ENCODE results near the gene CMTR1.
A peak's percentile ranks its signal among the peaks of the same experiment; 100 is the strongest.

The CMTR1 gene

GRCh38 chr6:37512400-37513011 is 79.5 kb downstream of the CMTR1 start:
- TF ChIP-seq POLR2A (IDR thresholded peaks at IDR 0.05; ENCODE audit: extremely low read depth, insufficient read length) (no peak), MYC (IDR thresholded peaks at IDR 0.05; ENCODE audit: low read depth, low read length) (no peak)
- TF ChIP-seq, protein P1, sequence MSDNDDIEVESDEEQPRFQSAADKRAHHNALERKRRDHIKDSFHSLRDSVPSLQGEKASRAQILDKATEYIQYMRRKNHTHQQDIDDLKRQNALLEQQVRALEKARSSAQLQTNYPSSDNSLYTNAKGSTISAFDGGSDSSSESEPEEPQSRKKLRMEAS (IDR thresholded peaks at IDR 0.05; ENCODE audit: low read depth, low read length): no peak
- TF ChIP-seq, protein P2, sequence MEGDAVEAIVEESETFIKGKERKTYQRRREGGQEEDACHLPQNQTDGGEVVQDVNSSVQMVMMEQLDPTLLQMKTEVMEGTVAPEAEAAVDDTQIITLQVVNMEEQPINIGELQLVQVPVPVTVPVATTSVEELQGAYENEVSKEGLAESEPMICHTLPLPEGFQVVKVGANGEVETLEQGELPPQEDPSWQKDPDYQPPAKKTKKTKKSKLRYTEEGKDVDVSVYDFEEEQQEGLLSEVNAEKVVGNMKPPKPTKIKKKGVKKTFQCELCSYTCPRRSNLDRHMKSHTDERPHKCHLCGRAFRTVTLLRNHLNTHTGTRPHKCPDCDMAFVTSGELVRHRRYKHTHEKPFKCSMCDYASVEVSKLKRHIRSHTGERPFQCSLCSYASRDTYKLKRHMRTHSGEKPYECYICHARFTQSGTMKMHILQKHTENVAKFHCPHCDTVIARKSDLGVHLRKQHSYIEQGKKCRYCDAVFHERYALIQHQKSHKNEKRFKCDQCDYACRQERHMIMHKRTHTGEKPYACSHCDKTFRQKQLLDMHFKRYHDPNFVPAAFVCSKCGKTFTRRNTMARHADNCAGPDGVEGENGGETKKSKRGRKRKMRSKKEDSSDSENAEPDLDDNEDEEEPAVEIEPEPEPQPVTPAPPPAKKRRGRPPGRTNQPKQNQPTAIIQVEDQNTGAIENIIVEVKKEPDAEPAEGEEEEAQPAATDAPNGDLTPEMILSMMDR (IDR thresholded peaks at IDR 0.05; ENCODE audit: low read depth, low read length): no peak
- DNase-seq (ENCODE audit: low read depth): no peak
- no peak overlapping the region for H3K4me3 ChIP-seq (ENCODE audit: low read depth, low read length)

- TF ChIP-seq, protein P2 (IDR thresholded peaks at IDR 0.05; ENCODE audit: low read depth, low read length): no peak
- TF ChIP-seq MYC (IDR thresholded peaks at IDR 0.05; ENCODE audit: low read depth, low read length): no peak
- TF ChIP-seq, protein P1 (IDR thresholded peaks at IDR 0.05; ENCODE audit: low read depth, low read length): no peak
- TF ChIP-seq POLR2A (IDR thresholded peaks at IDR 0.05; ENCODE audit: extremely low read depth, insufficient read length): no peak
- DNase-seq (ENCODE audit: low read depth): no peak
- no peak overlapping the region for H3K4me3 ChIP-seq (ENCODE audit: low read depth, low read length)
These were observed 80.1 kb downstream of the CMTR1 start for GRCh38 chr6:37513155-37513554.

DNA sequence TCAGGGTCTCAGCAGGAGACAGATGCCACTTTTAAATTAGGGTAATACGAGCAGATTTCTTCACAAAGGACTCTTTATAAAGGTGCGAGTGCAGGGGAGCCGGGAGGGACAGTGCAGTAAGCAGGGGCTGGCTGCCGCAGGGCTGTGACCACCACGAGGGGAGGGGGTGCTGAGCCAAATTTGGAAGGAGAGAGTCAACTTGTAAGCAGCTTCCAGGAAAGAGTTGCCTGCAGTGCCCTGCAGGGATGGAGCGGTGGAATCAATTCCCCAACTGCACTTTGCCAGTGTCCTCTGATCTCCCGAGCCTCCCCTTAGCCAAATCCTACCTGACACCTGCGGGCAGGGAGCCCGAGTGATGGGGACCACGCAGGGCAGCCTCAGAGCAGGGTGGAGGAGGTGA is 80.6 kb downstream of the CMTR1 start:
- no peak overlapping the region for H3K4me3 ChIP-seq (ENCODE audit: low read depth, low read length)
- TF ChIP-seq MYC (IDR thresholded peaks at IDR 0.05; ENCODE audit: low read depth, low read length): no peak
- no peak for TF ChIP-seq POLR2A (IDR thresholded peaks at IDR 0.05; ENCODE audit: extremely low read depth, insufficient read length)
- TF ChIP-seq, protein P2 (IDR thresholded peaks at IDR 0.05; ENCODE audit: low read depth, low read length): no peak
- TF ChIP-seq, protein P1 (IDR thresholded peaks at IDR 0.05; ENCODE audit: low read depth, low read length): no peak

DNA sequence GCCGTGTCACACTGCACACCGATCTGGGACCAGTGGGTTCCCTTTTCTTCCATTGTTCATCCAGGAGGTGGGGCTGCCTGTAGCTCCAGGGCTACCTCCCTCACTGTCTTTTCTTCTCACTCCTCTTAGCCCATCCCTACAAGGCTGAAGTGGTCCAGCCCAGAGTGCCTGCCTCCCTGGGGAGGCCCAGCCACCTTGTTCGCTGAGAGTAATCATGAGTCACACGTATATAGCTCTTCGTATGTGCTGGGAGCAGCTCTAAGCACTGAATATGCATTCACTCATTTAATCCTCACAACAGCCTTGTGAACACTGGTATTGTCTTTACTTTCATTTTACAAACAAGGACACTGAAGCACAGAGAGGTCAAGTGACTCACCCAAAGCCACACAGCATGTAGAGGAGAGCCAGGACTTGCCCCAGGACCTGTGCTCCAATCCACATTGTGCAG is 81.3 kb downstream of the CMTR1 start:
- TF ChIP-seq MYC (IDR thresholded peaks at IDR 0.05; ENCODE audit: low read depth, low read length) (no peak), POLR2A (IDR thresholded peaks at IDR 0.05; ENCODE audit: extremely low read depth, insufficient read length) (no peak)
- TF ChIP-seq, protein P1 (IDR thresholded peaks at IDR 0.05; ENCODE audit: low read depth, low read length): no peak
- TF ChIP-seq, protein P2 (IDR thresholded peaks at IDR 0.05; ENCODE audit: low read depth, low read length): no peak

More for the DNA sequence above, 80.6 kb downstream of the CMTR1 start:
- no peak for DNase-seq (ENCODE audit: low read depth)

GRCh38 chr6:37514837-37515236 is 81.8 kb downstream of the CMTR1 start:
- no peak for DNase-seq (ENCODE audit: low read depth)
- no peak overlapping the region for H3K4me3 ChIP-seq (ENCODE audit: low read depth, low read length)
- TF ChIP-seq, protein P1 (IDR thresholded peaks at IDR 0.05; ENCODE audit: low read depth, low read length): no peak
- TF ChIP-seq POLR2A (IDR thresholded peaks at IDR 0.05; ENCODE audit: extremely low read depth, insufficient read length): no peak
- TF ChIP-seq, protein P2 (IDR thresholded peaks at IDR 0.05; ENCODE audit: low read depth, low read length): no peak
- no peak for TF ChIP-seq MYC (IDR thresholded peaks at IDR 0.05; ENCODE audit: low read depth, low read length)

More for the DNA sequence above, 81.3 kb downstream of the CMTR1 start:
- no peak overlapping the region for H3K4me3 ChIP-seq (ENCODE audit: low read depth, low read length)
- DNase-seq (ENCODE audit: low read depth): peak; percentile 67
